ENCODE data around the gene ANKRD12. TPM values are rescaled to one million over a fixed set of nuclear protein-coding genes. Genes with fewer than 3 reads are reported as not detected.

The ANKRD12 gene
- total and polyA plus RNA-seq, 10 of the 15 experiments (the other 5 are each of a cell fraction or from before 2014, with no cell fraction given): 5.9 to 45.7 (median 20.2) TPM

DNA sequence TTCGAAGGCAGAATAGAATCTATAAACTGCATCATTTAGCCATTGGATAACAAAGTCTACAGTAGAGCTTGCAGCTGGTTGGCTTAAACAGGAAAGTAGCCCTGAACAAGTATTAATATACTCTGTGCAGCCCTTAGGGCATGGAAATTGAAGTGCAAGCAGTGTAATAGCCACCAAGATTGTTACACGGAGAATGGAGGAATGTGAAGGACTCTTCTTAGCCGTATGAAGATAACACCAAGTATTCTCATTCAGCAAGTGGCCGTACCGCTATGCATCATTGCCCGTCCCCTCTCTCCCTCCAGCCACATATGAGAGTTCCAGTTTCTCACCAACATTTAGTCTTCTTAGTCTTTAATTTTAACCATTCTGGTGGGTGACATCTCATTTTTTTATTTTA lies 40.5 kb downstream of the ANKRD12 start:
- H3K36me3 ChIP-seq (ENCODE audit: control insufficient read depth in 2 of 2, insufficient read depth in 2 of 2, low read length in 1 of 2): peaks cover 0 to 7% of the 10 kb centered on the region in 2 experiments; a peak in 1 of 4 replicates
- ChIA-PET RAD21 (ENCODE audit: unreplicated experiment) (no interaction called here), SMC1A (ENCODE audit: uncharacterized antibody, unreplicated experiment) (interaction anchor here (1.1 to 2.7 kb wide), 2 partner anchors 13 to 36 kb away, joined by 5 to 6 read pairs; no protein-coding TSS in a partner anchor), POLR2A (no interaction called here), CTCF (no interaction called here)
- no peak overlapping the region for H3K4me2 ChIP-seq (ENCODE audit: control insufficient read depth, insufficient read depth)
- TF ChIP-seq SUPT20H (IDR thresholded peaks at IDR 0.05; ENCODE audit: borderline replicate concordance, control insufficient read depth, low read depth, low read length) (no peak), CBX3 (IDR thresholded peaks at IDR 0.05; ENCODE audit: borderline replicate concordance, low read depth) (no peak), PAX8 (IDR thresholded peaks at IDR 0.05) (no peak), MEF2B (IDR thresholded peaks at IDR 0.05; ENCODE audit: partially characterized antibody, poor library complexity, severe bottlenecking) (no peak), RAD51 (IDR thresholded peaks at IDR 0.05) (no peak), MXI1 (IDR thresholded peaks at IDR 0.05; ENCODE audit: low read depth, low read length) (no peak), CBX5 (IDR thresholded peaks at IDR 0.05; ENCODE audit: low read depth) (no peak), BACH1 (IDR thresholded peaks at IDR 0.05; ENCODE audit: borderline replicate concordance) (no peak), KDM1A (IDR thresholded peaks at IDR 0.05; ENCODE audit: borderline replicate concordance) (no peak), FOXK2 (IDR thresholded peaks at IDR 0.05) (no peak), ZNF622 (IDR thresholded peaks at IDR 0.05) (no peak), RBBP5 (conservative IDR thresholded peaks at IDR 0.05) (no peak), ETV6 (conservative IDR thresholded peaks at IDR 0.05 in 1 of 2, IDR thresholded peaks at IDR 0.05 in 1 of 2; ENCODE audit: borderline replicate concordance in 1 of 2, low read depth in 1 of 2) (no peak)
- no peak overlapping the region for H3K4me3 ChIP-seq
- H3K4me1 ChIP-seq (ENCODE audit: control insufficient read depth, insufficient read depth, low read length): peaks cover 10% of the 10 kb centered on the region
- no peak overlapping the region for H3K27ac ChIP-seq (ENCODE audit: control insufficient read depth, insufficient read depth)
- in situ Hi-C loops (cut with MboI) (no loop called here), intact Hi-C loops (cut with micrococcal nuclease; ENCODE audit: unreplicated experiment) (no loop called here)
- H4K20me1 ChIP-seq (ENCODE audit: control insufficient read depth, insufficient read depth): no peaks in the 10 kb centered on the region
- no peak for FAIRE-seq
- peaks cover 3% of the 10 kb centered on the region; the same call in 2 of the 3 replicates for H3K9me3 ChIP-seq (replicated peaks; ENCODE audit: control insufficient read depth, insufficient read depth, low read length)
- no TSS peak for BruUV-seq (replicated peaks)
- no peaks in the 10 kb centered on the region for H3K27me3 ChIP-seq (replicated peaks in 1 of 2; ENCODE audit: control insufficient read depth in 2 of 2, insufficient read depth in 2 of 2, low read length in 1 of 2)
- no peak for ATAC-seq
- H2AFZ ChIP-seq (ENCODE audit: control insufficient read depth, low read depth, low read length): no peak overlapping the region
- no peak for DNase-seq (ENCODE audit: low read depth, low spot score)
- H3K9ac ChIP-seq (ENCODE audit: control insufficient read depth, insufficient read depth, low read length): no peak overlapping the region
- 100% methylated on average over 6 of the region's 6 CpGs for WGBS (ENCODE audit: insufficient coverage, insufficient replicate concordance, low lambda C conversion rate, missing lambda C conversion rate)
- H3K79me2 ChIP-seq (ENCODE audit: control insufficient read depth, insufficient read depth, low read length): peaks cover 65% of the 10 kb centered on the region

Measured in GM12878 (cell line).